Ectodermal cell (in vitro differentiated cells): Measurements from ENCODE around the gene CFC1B.
"Not testable (repeated sequence)": the region's sequence is repeated elsewhere in the genome, so short reads cannot be mapped to it uniquely, and the experiment has no call there.

ENCODE experiments used
- H3K27ac ChIP-seq: 2 replicates; pipeline ENCODE4 v1.7.0; 2013; ENCODE audit warnings: mild to moderate bottlenecking, low read depth, low read length; ENCODE audit not compliant: insufficient read depth, poor library complexity, severe bottlenecking
- H3K27me3 ChIP-seq: 2 replicates; pipeline ENCODE4 v1.7.0; 2013; ENCODE audit warnings: mild to moderate bottlenecking, low read length; ENCODE audit not compliant: insufficient read depth, control insufficient read depth, poor library complexity, severe bottlenecking
- H3K36me3 ChIP-seq: one replicate; pipeline ENCODE4 v1.7.0; 2013; ENCODE audit warnings: low read length; ENCODE audit not compliant: control insufficient read depth, insufficient read depth
- H3K4me1 ChIP-seq: one replicate; pipeline ENCODE4 v1.7.0; 2013; ENCODE audit warnings: low read length; ENCODE audit not compliant: control insufficient read depth, insufficient read depth
- H3K4me3 ChIP-seq: 2 replicates; pipeline ENCODE4 v1.7.0; 2013; ENCODE audit warnings: low read depth, low read length, control low read depth; ENCODE audit not compliant: insufficient read depth
- H3K9me3 ChIP-seq: 2 replicates; pipeline ENCODE4 v1.7.0; 2013; ENCODE audit warnings: mild to moderate bottlenecking, low read length, moderate library complexity; ENCODE audit not compliant: control insufficient read depth
- WGBS, 2 experiments: methylation state at CpG; one replicate each; pipeline ENCODE4 v1.1.7; 2013; ENCODE audit warnings: missing lambda C conversion rate in 2 of 2; 5-methylcytosine and 5-hydroxymethylcytosine counted together

Gene CFC1B

GRCh38 chr2:130531225-130531624 lies 10.2 kb downstream of the CFC1B start:
- not testable (repeated sequence) for H3K27ac ChIP-seq, H3K4me1 ChIP-seq, H3K36me3 ChIP-seq, H3K9me3 ChIP-seq, H3K27me3 ChIP-seq, H3K4me3 ChIP-seq
- no CpG with 5 or more reads among the region's 5 CpGs for WGBS, 2 experiments

DNA sequence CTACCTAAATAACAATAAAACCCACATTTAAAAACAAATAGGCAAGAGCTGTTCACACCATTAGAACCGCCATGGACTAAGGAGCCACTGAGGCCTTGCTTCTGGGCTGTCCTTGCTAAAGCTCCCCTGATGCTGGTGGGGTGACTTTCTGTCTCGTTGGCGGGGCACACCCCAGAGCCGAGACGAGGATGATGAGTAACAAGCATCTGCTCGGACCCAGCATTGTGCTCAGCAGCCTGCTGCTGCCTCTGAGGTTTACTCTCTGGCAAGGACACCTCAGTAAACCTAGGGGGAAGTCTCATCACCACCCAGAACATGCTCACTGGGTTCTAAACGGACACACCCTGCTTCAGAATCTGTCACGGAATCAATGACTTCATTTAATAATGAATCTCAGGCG lies 10.7 kb downstream of the CFC1B start:
- no CpG with 5 or more reads among the region's 9 CpGs for WGBS, 2 experiments
- H3K4me3 ChIP-seq, H3K36me3 ChIP-seq, H3K27ac ChIP-seq, H3K4me1 ChIP-seq, H3K27me3 ChIP-seq, H3K9me3 ChIP-seq: not testable (repeated sequence)

- H3K4me1 ChIP-seq, H3K4me3 ChIP-seq, H3K36me3 ChIP-seq, H3K9me3 ChIP-seq, H3K27me3 ChIP-seq, H3K27ac ChIP-seq: not testable (repeated sequence)
- no CpG with 5 or more reads among the region's 7 CpGs for WGBS, 2 experiments
Observed at GRCh38 chr2:130536654-130537053, 15.6 kb downstream of the CFC1B start.

DNA sequence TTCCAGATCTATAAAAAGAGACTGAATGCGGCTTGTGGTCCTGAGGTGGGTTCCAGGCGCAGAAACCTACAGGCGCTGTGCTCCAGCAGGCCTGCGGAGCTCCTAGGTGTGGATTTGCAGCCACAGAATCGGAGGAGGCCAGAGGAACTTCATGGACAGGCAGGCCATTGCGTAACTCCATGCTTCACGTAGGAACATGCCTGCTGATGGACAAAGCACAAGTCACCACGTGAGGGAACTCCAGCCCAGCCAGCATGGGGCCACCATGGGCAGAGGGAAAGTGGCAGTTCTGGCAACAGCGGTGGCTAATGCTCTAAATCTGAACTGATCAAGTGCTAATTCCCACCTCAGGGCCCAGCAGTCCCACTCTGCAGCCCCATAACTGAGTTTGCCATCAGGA lies 17.2 kb downstream of the CFC1B start:
- not testable (repeated sequence) for H3K27me3 ChIP-seq, H3K4me3 ChIP-seq, H3K9me3 ChIP-seq, H3K27ac ChIP-seq, H3K4me1 ChIP-seq, H3K36me3 ChIP-seq
- WGBS, 2 experiments = no CpG with 5 or more reads among the region's 9 CpGs

DNA sequence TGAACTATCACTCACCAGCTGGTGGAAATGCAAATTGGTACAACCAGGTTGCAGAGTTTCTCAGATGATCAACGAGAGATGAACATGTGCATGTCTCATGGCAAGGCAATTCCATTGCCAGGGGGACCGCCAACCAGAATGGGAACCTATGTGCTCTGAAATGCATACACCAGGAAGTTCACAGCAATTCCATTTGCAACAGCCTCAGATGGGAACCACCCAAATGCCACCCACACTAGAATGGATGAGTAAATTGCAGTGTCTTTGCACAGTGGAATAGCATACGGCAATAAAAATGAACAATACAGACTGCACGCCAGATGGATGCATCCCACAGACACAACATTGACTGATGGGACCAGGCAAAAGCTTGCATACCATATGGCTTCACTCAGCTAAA lies 21.8 kb downstream of the CFC1B start:
- H3K36me3 ChIP-seq, H3K9me3 ChIP-seq, H3K4me3 ChIP-seq, H3K4me1 ChIP-seq, H3K27me3 ChIP-seq, H3K27ac ChIP-seq: not testable (repeated sequence)
- WGBS, 2 experiments = no CpG with 5 or more reads among the region's 4 CpGs

DNA sequence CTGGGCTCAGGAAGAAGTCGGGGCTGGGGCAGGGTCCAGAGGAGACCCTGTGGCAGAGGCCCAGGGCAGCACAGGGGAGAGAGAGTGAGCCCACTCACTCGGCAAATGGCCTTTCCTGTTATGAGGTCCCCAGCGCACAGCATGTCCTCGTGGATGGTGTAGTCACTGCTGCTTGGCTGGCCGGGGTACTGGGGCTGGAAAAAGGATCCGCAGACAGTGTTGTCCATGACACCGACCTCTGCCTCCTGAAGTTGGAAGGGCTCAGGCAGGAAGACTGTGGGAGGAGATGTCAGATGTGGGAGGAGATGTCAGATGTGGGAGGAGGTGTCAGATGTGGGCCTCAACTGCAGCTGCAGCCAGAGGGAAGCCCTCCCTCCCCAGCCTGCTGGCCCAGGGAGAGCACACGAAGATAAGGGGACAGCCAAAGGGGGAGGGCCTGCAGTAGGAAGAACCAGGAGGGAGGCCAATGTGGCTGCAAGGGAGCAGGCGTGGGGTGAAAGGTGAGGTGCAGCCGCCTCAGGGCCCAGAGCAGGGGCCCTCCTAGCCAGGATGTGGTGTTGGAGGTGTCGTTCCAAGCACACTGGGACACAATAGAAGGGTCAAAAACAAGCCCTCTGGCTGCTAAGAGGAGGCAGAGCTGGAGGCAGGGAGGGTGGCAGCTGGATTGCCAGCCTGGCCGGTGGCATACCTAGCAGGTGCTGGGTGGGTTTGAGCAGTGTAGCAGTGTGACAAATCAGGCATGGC lies 22.9 kb downstream of the CFC1B start:
- not testable (repeated sequence) for H3K4me3 ChIP-seq, H3K27ac ChIP-seq, H3K36me3 ChIP-seq, H3K27me3 ChIP-seq, H3K4me1 ChIP-seq, H3K9me3 ChIP-seq
- no CpG with 5 or more reads among the region's 12 CpGs for WGBS, 2 experiments

DNA sequence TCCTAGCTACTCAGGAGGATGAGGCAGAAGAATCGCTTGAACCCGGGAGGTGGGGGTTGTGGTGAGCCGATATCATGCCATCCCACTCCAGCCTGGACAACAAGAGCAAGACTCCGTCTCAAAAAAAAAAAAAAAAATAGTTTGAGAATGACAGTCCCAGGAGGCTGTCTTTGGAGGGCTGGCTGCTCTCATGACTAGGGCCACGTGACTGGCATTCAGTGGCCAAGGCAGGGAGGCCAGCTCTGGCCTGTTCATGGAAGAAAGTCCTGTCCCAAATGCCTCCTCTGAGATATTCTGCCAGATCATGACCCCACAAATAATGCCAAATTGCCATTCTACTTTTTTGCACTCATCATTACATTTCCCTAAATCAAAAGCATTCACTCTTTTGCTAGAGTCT lies 24.0 kb downstream of the CFC1B start:
- not testable (repeated sequence) for H3K27me3 ChIP-seq, H3K36me3 ChIP-seq, H3K4me1 ChIP-seq, H3K27ac ChIP-seq, H3K4me3 ChIP-seq, H3K9me3 ChIP-seq
- no CpG with 5 or more reads among the region's 5 CpGs for WGBS, 2 experiments

DNA sequence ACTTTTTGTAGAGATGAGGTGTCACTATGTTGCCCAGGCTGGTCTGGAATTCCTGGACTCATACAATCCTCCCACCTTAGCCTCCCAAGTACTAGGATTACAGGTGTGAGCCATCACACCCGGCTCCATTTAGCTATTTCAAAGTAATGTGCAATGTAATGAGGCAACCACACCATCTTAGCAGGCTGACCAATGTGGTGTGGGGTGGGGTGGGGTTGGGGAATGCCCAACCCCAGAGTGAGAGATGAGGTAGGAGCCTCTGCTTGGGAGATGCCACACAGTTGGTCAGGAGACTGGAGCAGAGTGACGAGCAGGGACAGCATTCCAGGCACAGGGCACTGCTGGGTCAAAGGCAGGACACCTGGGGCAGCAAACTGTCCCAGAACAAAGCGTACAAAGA lies 27.4 kb downstream of the CFC1B start:
- not testable (repeated sequence) for H3K4me3 ChIP-seq, H3K9me3 ChIP-seq, H3K4me1 ChIP-seq, H3K36me3 ChIP-seq, H3K27me3 ChIP-seq, H3K27ac ChIP-seq
- no CpG with 5 or more reads among the region's 3 CpGs for WGBS, 2 experiments

GRCh38 chr2:130549475-130549874 lies 28.5 kb downstream of the CFC1B start:
- not testable (repeated sequence) for H3K4me3 ChIP-seq, H3K4me1 ChIP-seq, H3K27ac ChIP-seq, H3K9me3 ChIP-seq, H3K27me3 ChIP-seq, H3K36me3 ChIP-seq
- no CpG with 5 or more reads among the region's 27 CpGs for WGBS, 2 experiments

GRCh38 chr2:130554178-130554577 lies 33.2 kb downstream of the CFC1B start:
- no CpG with 5 or more reads among the region's 4 CpGs for WGBS, 2 experiments
- H3K9me3 ChIP-seq, H3K27ac ChIP-seq, H3K4me3 ChIP-seq, H3K36me3 ChIP-seq, H3K4me1 ChIP-seq, H3K27me3 ChIP-seq: not testable (repeated sequence)

GRCh38 chr2:130556441-130556840 lies 35.4 kb downstream of the CFC1B start:
- H3K36me3 ChIP-seq, H3K4me3 ChIP-seq, H3K4me1 ChIP-seq, H3K9me3 ChIP-seq, H3K27me3 ChIP-seq, H3K27ac ChIP-seq: not testable (repeated sequence)
- no CpG with 5 or more reads among the region's 8 CpGs for WGBS, 2 experiments
